GM12878 (cell line): Measurements from ENCODE around the gene G3BP1. TPM values are rescaled to one million over a fixed set of nuclear protein-coding genes. Genes with fewer than 3 reads are reported as not detected.
A peak's percentile ranks its signal among the peaks of the same experiment; 100 is the strongest.

ENCODE experiments used
- ATAC-seq: fragments of 200-7000 bp; cut with Tn5 transposase; 3 replicates; pipeline ENCODE4 v1.9.1; 2020; ENCODE audit warnings: mild to moderate bottlenecking, moderate library complexity
- BruUV-seq: library from RNA; stranded (reverse); fragments of 400-500 nt; replicated peaks from 2 replicates; lab custom pipeline; 2021; lab: Mats Ljungman, UMichigan
- CTCF ChIA-PET: fragments of 300-600 bp; sonication (Branson Sonifier 250); formaldehyde crosslinking; extraction: SDS; loops from one replicate; lab custom pipeline; 2021; ENCODE audit warnings: inconsistent platforms; lab: Yijun Ruan, JAX
- POLR2A ChIA-PET: fragments of 350-600 bp; formaldehyde crosslinking; extraction: SDS; loops from one replicate; lab custom pipeline; 2021; ENCODE audit warnings: inconsistent platforms; lab: Charles Lee
- RAD21 ChIA-PET: fragments of 300-600 bp; sonication (Branson Sonifier 250); formaldehyde crosslinking; loops from one replicate; lab custom pipeline; 2023; ENCODE audit warnings: antibody characterized with exemption; ENCODE audit not compliant: unreplicated experiment; lab: Charles Lee
- SMC1A ChIA-PET: fragments of 300-600 bp; sonication (Branson Sonifier 250); formaldehyde crosslinking; loops from one replicate; lab custom pipeline; 2023; ENCODE audit not compliant: unreplicated experiment, uncharacterized antibody; lab: Charles Lee
- DNase-seq: peaks from one replicate; pipeline ENCODE4 v3.0.0-alpha.2; 2011; ENCODE audit warnings: low read depth, low spot score
- FAIRE-seq: peaks from 3 replicates; lab custom pipeline; 2011; peaks lifted over from hg19 to GRCh38; lab: Jason Lieb, UNC
- H2AFZ ChIP-seq: 2 replicates; pipeline ENCODE4 v1.6.0; 2011; ENCODE audit warnings: low read depth, low read length, control low read depth; ENCODE audit not compliant: control insufficient read depth
- H3K27ac ChIP-seq: 2 replicates; pipeline ENCODE4 v1.5.1; 2011; ENCODE audit warnings: control low read depth; ENCODE audit not compliant: control insufficient read depth, insufficient read depth
- H3K27me3 ChIP-seq, 2 experiments: replicated peaks in 1 of 2; 2 replicates each; pipeline versions ENCODE4 v1.6.0 to v1.6.1; 2011; ENCODE audit warnings: low read length in 1 of 2; ENCODE audit not compliant: control insufficient read depth in 2 of 2, insufficient read depth in 2 of 2
- H3K36me3 ChIP-seq, 2 experiments: 2 replicates each; pipeline ENCODE4 v1.5.1; 2011; ENCODE audit warnings: low read length in 1 of 2; ENCODE audit not compliant: control insufficient read depth in 2 of 2, insufficient read depth in 2 of 2
- H3K4me1 ChIP-seq: 2 replicates; pipeline ENCODE4 v1.6.1; 2011; ENCODE audit warnings: mild to moderate bottlenecking, low read length, moderate library complexity, mixed read lengths; ENCODE audit not compliant: control insufficient read depth, insufficient read depth
- H3K4me2 ChIP-seq: 2 replicates; pipeline ENCODE4 v1.6.0; 2011; ENCODE audit warnings: control low read depth; ENCODE audit not compliant: control insufficient read depth, insufficient read depth
- H3K4me3 ChIP-seq: fragments of 200-600 bp; sonication (generic); 2 replicates; pipeline ENCODE4 v1.5.1; 2016
- H3K79me2 ChIP-seq: 2 replicates; pipeline ENCODE4 v1.6.0; 2011; ENCODE audit warnings: low read length; ENCODE audit not compliant: control insufficient read depth, insufficient read depth
- H3K9ac ChIP-seq: 2 replicates; pipeline ENCODE4 v1.8.0; 2011; ENCODE audit warnings: low read length, control low read depth, mixed read lengths; ENCODE audit not compliant: control insufficient read depth, insufficient read depth
- H3K9me3 ChIP-seq: replicated peaks from 3 replicates; pipeline ENCODE4 v1.5.1; 2011; ENCODE audit warnings: mild to moderate bottlenecking, low read length; ENCODE audit not compliant: control insufficient read depth, insufficient read depth
- H4K20me1 ChIP-seq: 2 replicates; pipeline ENCODE4 v1.6.0; 2011; ENCODE audit not compliant: control insufficient read depth, insufficient read depth
- ATF3 ChIP-seq: IDR thresholded peaks from 2 replicates; pipeline ENCODE4 v1.6.1; 2011; ENCODE audit warnings: low read depth, mild to moderate bottlenecking, low read length, moderate library complexity, borderline replicate concordance; ENCODE audit errors: extremely low read depth
- CHD4 ChIP-seq: fragments of 200-600 bp; sonication (generic); IDR thresholded peaks from 2 replicates; pipeline ENCODE4 v1.6.1; 2016; ENCODE audit warnings: mild to moderate bottlenecking
- DPF2 ChIP-seq: fragments of 450-650 bp; IDR thresholded peaks from 2 replicates; pipeline ENCODE4 v1.6.1; 2017; ENCODE audit warnings: mild to moderate bottlenecking
- E2F8 ChIP-seq: fragments of 450-650 bp; IDR thresholded peaks from 2 replicates; pipeline ENCODE4 v1.6.1; 2018; ENCODE audit warnings: mild to moderate bottlenecking, low read depth, moderate library complexity; ENCODE audit not compliant: partially characterized antibody
- KDM1A ChIP-seq: fragments of 200-600 bp; sonication (generic); IDR thresholded peaks from 2 replicates; pipeline ENCODE4 v1.6.1; 2016; ENCODE audit warnings: borderline replicate concordance
- NFXL1 ChIP-seq: fragments of 450-650 bp; IDR thresholded peaks from 2 replicates; pipeline ENCODE4 v1.6.1; 2017; ENCODE audit warnings: antibody characterized with exemption, mild to moderate bottlenecking, borderline replicate concordance
- NFYA ChIP-seq: IDR thresholded peaks from 2 replicates; pipeline ENCODE4 v1.6.1; 2011; ENCODE audit warnings: low read depth, mild to moderate bottlenecking, low read length, improper control_type of control experiment, borderline replicate concordance
- NRF1 ChIP-seq: conservative IDR thresholded peaks from 2 replicates; pipeline ENCODE4 v1.6.1; 2011; ENCODE audit warnings: mild to moderate bottlenecking, low read depth, low read length, improper control_type of control experiment
- PKNOX1 ChIP-seq: fragments of 450-650 bp; IDR thresholded peaks from 2 replicates; pipeline ENCODE4 v1.6.1; 2016; ENCODE audit warnings: mild to moderate bottlenecking
- RELA ChIP-seq: fragments of 450-650 bp; IDR thresholded peaks from 2 replicates; pipeline ENCODE4 v1.8.0; 2014; ENCODE audit warnings: borderline replicate concordance; ENCODE audit not compliant: partially characterized antibody
- SMC3 ChIP-seq: IDR thresholded peaks from 2 replicates; pipeline ENCODE4 v1.6.1; 2011; ENCODE audit warnings: low read length, improper control_type of control experiment, borderline replicate concordance
- TCF3 ChIP-seq: IDR thresholded peaks from 2 replicates; pipeline ENCODE4 v1.6.1; 2012; ENCODE audit warnings: low read depth, mild to moderate bottlenecking, low read length, borderline replicate concordance; ENCODE audit not compliant: insufficient read depth
- WGBS: methylation state at CpG from one replicate; pipeline ENCODE4 v1.1.6; 2016; ENCODE audit warnings: low lambda C conversion rate; ENCODE audit not compliant: insufficient replicate concordance, insufficient coverage; ENCODE audit errors: missing lambda C conversion rate; 5-methylcytosine and 5-hydroxymethylcytosine counted together
- in situ Hi-C: fragments of 300-500 bp; cut with MboI; formaldehyde crosslinking; loops from 9 replicates; pipeline ENCODE4 v1.14.3; 2018; ENCODE audit warnings: mixed read lengths
- intact Hi-C: fragments of 100-400 bp; cut with micrococcal nuclease; formaldehyde crosslinking; loops from one replicate; pipeline ENCODE4 v1.14.2; 2022; ENCODE audit not compliant: unreplicated experiment
- polyA plus RNA-seq, 11 experiments: library from polyadenylated mRNA; depleted of rRNA in 4 of 11; unstranded in 6 of 11; stranded (reverse) in 5 of 11; fragments of >200 nt; fragmentation: Nextera tagmentation in 4 of 11; fragmentation: Illumina TruSeq in 1 of 11; extraction: Ambion mirVana in 4 of 11; extraction: Trizol in 1 of 11; gene quantifications; 1 replicate in 1 of 11; 2 replicates in 10 of 11; pipeline versions ENCODE4 v1.2.1 to v1.2.3, GENCODE V29; 2011 to 2016; ENCODE audit warnings: inconsistent platforms in 2 of 11, missing spikeins in 2 of 11, low read depth in 1 of 11
- total RNA-seq, 4 experiments: library from RNA; depleted of rRNA in 3 of 4; stranded (reverse); fragments of >200 nt in 3 of 4; fragmentation: Illumina TruSeq in 1 of 4; extraction: Trizol in 1 of 4; gene quantifications; 2 replicates each; pipeline versions ENCODE4 v1.2.1 to v1.2.3, GENCODE V29; 2013 to 2021

G3BP1 gene
- total and polyA plus RNA-seq, 10 of the 15 experiments (the other 5 are each of a cell fraction or from before 2014, with no cell fraction given), result 49.7 to 438 (median 148) TPM

GRCh38 chr5:151780348-151780747, 8.6 kb downstream of the G3BP1 start:
- Histone ChIP-seq H3K79me2 (peaks cover 99% of the 10 kb centered on the region), H3K9me3 (no peaks in the 10 kb centered on the region), H4K20me1 (peaks cover 5% of the 10 kb centered on the region), H3K27me3 (no peaks in the 10 kb centered on the region), H3K27ac (no peak overlapping the region), H3K4me2 (peak overlapping the region; percentile 47), H3K9ac (no peak overlapping the region), H2AFZ (no peak overlapping the region), H3K4me3 (no peak overlapping the region; the same call in 1 of the 2 replicates), H3K4me1 (peaks cover 10% of the 10 kb centered on the region; the same call in 1 of the 2 replicates), H3K36me3 (peaks cover 0 to 7% of the 10 kb centered on the region in 2 experiments; a peak in 3 of 4 replicates)
- POLR2A ChIA-PET, result interaction anchor here (1.2 to 3.3 kb wide), 2 partner anchors 9 to 29 kb away, joined by 3 to 16 read pairs; partner anchors contain the start of gene G3BP1
- TF ChIP-seq KDM1A, result no peak
- no peak for TF ChIP-seq SMC3
- in situ Hi-C loops, result no loop called here
- RAD21 ChIA-PET, result interaction anchor here (1.1 to 2.2 kb wide), 2 partner anchors 9 to 23 kb away, joined by 3 to 12 read pairs; partner anchors contain the start of gene G3BP1
- no TSS peak for BruUV-seq
- 70% methylated on average over 11 of the region's 11 CpGs for WGBS
- CTCF ChIA-PET, result interaction anchor here (0.8 kb wide), 1 partner anchor 121 kb away, joined by 3 read pairs; no protein-coding TSS in a partner anchor
- DNase-seq (no peak), FAIRE-seq (no peak), ATAC-seq (peak; percentile 5; the same call in 2 of the 3 replicates)
- intact Hi-C loops, result no loop called here
- SMC1A ChIA-PET, result no interaction called here

GRCh38 chr5:151781201-151781600, 9.4 kb downstream of the G3BP1 start:
- Histone ChIP-seq H3K4me3 (no peak overlapping the region), H3K9me3 (no peaks in the 10 kb centered on the region), H3K27ac (no peak overlapping the region), H3K9ac (no peak overlapping the region), H3K79me2 (peaks cover 99% of the 10 kb centered on the region), H3K4me1 (peaks cover 10% of the 10 kb centered on the region; the same call in 1 of the 2 replicates), H3K27me3 (no peaks in the 10 kb centered on the region), H3K36me3 (peaks cover 0 to 7% of the 10 kb centered on the region in 2 experiments; a peak in 3 of 4 replicates), H2AFZ (no peak overlapping the region), H3K4me2 (peak overlapping the region; percentile 47), H4K20me1 (peaks cover 5% of the 10 kb centered on the region)
- 75% methylated on average over 1 of the region's 1 CpG for WGBS
- in situ Hi-C loops, result no loop called here
- intact Hi-C loops, result no loop called here
- no TSS peak for BruUV-seq
- RAD21 ChIA-PET, result interaction anchor here (1.3 to 2.2 kb wide), 3 partner anchors 9 to 33 kb away, joined by 3 to 12 read pairs (median 3); partner anchors contain the start of gene G3BP1
- FAIRE-seq (no peak), ATAC-seq (peak; percentile 12), DNase-seq (no peak)
- SMC1A ChIA-PET, result interaction anchor here (1.1 to 1.3 kb wide), 2 partner anchors 10 to 362 kb away, joined by 4 read pairs; partner anchors contain the start of gene G3BP1
- CTCF ChIA-PET, result interaction anchor here (1.1 to 1.6 kb wide), 3 partner anchors 31 to 119 kb away, joined by 3 to 5 read pairs (median 4); no protein-coding TSS in a partner anchor
- POLR2A ChIA-PET, result interaction anchor here (1.2 to 3.3 kb wide), 2 partner anchors 10 to 29 kb away, joined by 3 to 16 read pairs; partner anchors contain the start of gene G3BP1
- TF ChIP-seq NFYA (no peak), DPF2 (no peak), NRF1 (no peak), ATF3 (no peak), NFXL1 (no peak), CHD4 (no peak), RELA (no peak), TCF3 (no peak), PKNOX1 (no peak), E2F8 (no peak)
